Activated T-cell treated with anti-CD3 and anti-CD28 coated beads for 48 hours (primary cell): ENCODE measurements around the gene POTEE.
"Not testable (repeated sequence)": the region's sequence is repeated elsewhere in the genome, so short reads cannot be mapped to it uniquely, and the experiment has no call there.

Experiments used
- DNase-seq: peaks from one replicate; pipeline ENCODE4 v3.0.0-alpha.2; 2020; ENCODE audit warnings: low read depth

Gene POTEE

GRCh38 chr2:131209030-131209772, at the start of gene POTEE:
Gene POTEE, plus strand, starts transcription at chr2:131209536. Its CDS starts 8,867 bp downstream, at chr2:131218403.
- DNase-seq, result not testable (repeated sequence)

GRCh38 chr2:131165562-131165961, 43.8 kb upstream of the POTEE start:
- DNase-seq, result not testable (repeated sequence)

DNA sequence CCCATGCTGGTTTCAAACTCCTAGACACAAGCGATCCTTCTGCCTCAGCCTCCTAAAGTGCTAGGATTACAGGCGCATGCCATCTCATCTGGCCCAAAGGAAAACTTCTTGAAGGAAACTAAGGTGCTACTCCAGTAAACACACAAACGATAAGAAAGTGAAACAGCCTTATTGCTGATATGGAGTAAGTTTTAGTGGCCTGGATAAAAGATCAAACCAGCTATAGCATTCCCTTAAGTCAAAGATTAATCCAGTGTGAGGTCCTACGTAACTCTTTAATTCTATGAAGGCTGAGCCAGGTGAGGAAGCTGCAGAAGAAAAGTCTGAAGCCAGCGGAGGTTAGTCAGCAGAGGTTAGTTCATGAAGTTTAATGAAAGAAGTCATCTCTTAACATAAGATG, 40.8 kb upstream of the POTEE start:
- no peak for DNase-seq

DNA sequence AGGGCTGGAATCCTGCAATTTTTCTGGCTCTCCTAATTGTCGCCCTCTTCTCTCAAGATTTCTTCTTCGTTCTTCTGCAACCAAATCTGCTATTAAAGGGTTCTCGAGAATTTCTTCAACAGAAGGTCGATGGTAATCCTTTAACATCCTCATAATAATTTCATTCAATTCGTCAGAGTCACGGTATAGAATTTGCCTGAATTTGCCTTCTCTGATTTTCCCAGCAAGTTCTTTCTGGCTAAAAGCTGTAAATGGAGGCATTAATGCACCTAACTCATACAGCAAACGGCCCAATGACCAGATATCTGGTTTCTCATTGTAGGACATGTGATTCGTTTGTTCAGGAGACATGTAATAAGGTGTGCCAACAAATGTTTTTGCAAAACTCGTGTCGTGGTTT, 31.3 kb upstream of the POTEE start:
- not testable (repeated sequence) for DNase-seq

DNA sequence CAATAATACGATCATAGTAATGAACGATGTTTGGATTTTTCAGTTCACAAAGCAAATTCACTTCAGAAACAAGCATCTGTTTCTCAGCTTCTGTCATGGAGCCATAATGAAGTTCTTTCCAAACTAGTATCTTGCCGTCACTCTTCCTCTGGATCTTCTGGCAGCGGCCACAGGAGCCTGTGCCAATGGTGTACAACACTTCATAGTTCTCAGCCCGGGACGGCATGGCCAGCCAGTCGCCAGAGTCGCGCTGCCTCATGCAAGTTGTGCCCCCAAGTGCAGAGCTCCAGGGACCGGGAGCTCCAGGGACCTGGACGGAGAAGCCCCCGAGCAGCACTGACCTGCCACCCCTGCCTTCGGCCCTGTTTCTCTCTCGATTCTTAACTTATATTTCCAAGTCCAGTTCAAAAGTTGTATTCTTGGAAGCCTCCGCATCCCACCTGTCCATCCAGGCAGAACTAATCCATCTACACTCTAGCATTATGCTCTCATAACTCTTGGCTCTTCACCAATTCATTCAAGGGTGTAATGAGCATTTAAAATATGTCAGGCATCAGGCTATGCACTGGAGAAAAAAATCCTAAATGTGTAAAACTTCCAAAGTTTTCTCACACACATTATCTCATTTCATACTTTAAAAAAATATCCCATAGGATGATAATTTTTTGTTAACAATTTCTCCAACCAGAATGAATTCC, 30.5 kb upstream of the POTEE start:
- not testable (repeated sequence) for DNase-seq

DNA sequence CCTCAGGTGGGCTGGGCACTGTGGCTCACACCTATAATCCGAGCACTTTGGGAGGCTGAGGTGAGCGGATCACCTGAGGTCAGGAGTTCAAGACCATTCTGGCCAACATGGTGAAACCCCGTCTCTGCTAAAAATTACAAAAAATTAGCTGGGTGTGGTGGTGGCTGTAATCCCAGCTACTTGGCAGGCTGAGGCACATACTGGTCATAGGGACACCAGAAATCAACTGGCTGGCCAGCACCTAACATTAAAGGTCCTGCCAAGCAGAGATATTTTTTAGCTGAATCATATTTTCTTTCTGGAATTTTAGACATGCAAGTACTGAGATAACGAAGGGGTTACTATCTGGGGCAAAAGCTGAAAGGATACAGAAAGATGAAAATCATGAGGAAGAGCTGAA, 27.9 kb upstream of the POTEE start:
- not testable (repeated sequence) for DNase-seq

GRCh38 chr2:131193421-131193820, 15.9 kb upstream of the POTEE start:
- DNase-seq, result not testable (repeated sequence)

DNA sequence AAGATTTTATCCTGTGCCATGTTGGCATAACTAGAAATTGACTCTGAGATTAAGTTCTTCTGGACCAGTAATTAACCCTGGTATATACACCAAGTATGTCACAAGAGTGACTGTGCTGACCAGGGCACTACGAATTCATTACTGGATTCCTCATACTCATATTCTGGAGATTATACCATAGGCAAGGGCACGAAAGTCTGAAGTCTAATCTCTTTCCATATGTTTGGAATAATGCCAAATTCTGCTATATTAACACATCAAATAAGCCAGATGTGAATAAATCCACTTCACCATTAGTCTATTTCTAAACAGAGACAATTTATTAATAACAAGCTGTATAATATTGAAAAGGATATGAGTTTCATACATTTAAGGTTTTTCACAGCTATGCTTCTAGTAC, 13.2 kb upstream of the POTEE start:
- not testable (repeated sequence) for DNase-seq

GRCh38 chr2:131201098-131201497, 8.2 kb upstream of the POTEE start:
- no peak for DNase-seq

DNA sequence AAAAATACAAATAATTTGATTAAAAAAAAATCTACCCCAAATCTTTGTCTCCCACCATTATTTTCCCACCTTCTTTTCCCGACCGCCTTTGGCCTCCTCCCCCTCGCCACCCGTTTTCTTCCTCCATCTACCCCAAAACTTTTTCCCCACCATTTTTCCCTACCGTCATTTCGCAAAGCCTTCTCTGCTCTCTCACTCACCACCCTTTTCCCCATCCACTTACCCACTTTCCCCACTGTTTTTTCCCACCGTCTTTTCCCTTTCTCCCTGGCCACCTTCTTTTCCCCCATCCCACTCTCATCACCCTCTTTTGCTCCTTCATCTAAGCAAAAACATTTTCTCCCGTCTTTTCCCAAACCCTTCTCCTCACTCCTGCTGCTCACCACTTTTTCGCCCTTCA, 1.5 kb upstream of the POTEE start:
- not testable (repeated sequence) for DNase-seq

DNA sequence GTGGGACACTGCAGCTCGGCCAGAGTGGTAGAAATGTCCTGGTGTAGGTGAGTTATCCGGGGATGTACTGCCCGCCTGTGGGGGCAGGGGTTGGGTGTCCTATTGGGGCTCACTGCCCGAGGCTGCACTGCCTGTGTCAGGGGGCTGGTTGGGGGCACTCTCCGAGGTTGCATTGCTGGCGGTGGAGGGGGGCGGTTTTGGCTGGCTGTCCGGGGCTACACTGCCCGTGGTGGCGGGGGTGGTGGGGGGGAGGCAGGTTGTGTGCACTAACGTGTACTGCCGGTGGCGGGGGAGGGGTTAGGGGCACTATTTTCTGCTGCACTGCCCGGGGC, 403 bp downstream of the POTEE start:
- not testable (repeated sequence) for DNase-seq

GRCh38 chr2:131210434-131211211, 1.3 kb downstream of the POTEE start:
- DNase-seq, result not testable (repeated sequence)

DNA sequence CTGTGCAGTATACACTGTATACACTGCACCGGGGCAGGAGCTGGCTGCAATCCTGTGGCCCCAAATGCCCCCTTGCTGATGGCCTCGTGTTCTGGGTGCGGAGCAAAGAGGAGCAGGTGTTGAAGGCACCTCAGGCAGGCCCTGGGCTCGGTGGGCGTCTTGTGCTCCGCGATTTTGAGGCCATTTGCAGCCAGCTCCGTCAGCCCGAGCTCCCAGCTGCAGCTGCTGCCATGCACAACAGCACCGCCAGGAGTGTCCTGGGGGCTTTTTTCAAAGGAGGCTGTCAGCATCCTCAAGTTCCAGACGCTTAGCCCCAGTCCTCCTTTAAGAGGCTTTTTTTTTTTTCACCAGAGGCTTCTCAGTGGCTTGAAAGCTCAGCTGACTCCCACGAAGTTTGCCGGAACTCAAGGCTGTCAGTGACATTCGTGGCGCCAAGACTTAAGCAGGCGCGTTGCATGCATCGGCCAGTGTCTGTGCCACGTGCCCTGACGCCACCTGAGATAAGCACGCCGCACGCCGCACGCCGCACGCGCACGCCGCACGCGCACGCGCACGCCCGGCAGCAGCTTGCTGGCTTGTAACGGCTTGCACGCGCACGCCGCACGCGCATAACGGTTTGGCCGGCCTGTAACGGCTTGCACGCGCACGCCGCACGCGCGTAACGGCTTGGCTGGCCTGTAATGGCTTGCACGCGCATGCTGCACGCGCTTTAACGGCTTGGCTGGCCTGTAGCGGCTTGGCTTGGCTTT, 8.1 kb downstream of the POTEE start:
- DNase-seq, result not testable (repeated sequence)

- DNase-seq, result not testable (repeated sequence)
These were observed 26.5 kb downstream of the POTEE start for GRCh38 chr2:131235543-131236449.
